ENCODE data around the gene KDM4E. TPM values are rescaled to one million over a fixed set of nuclear protein-coding genes. Genes with fewer than 3 reads are reported as not detected.
A peak's percentile ranks its signal among the peaks of the same experiment; 100 is the strongest.

KDM4E gene
- total and polyA plus RNA-seq, 9 of the 15 experiments (the other 6 are each of a cell fraction or from before 2014, with no cell fraction given), result 0.04 TPM; not detected in 8

DNA sequence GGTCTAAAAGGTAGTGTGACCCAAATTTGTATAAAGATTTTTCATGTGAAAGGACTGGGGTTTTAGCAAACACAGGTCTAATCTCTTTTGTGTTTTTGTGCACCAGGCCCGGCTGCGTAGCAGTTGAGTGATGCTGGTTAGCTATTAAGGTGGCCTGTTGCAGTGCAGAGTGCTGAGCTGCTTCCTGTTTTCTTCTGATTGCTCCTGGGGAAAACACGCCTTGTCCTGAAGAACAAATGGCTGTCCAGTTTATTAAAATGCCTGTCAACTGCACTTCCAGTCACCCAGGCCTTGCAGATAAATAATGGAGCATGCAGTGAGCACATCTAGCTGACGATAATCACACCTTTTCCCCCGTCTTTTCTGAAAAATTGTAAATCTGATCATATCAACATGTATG lies 43.5 kb downstream of the KDM4E start (continued):
- TF ChIP-seq ETS2 (tag; IDR thresholded peaks at IDR 0.05; ENCODE audit: borderline replicate concordance, poor library complexity, severe bottlenecking) (no peak), PML (IDR thresholded peaks at IDR 0.05; ENCODE audit: low read length) (peak; percentile 53; the same call in 1 of the 2 replicates), ZFP36 (IDR thresholded peaks at IDR 0.05; ENCODE audit: low read depth, low read length, partially characterized antibody) (peak; percentile 20), CBX8 (IDR thresholded peaks at IDR 0.05; ENCODE audit: borderline replicate concordance, extremely low read depth, low read depth, low read length, poor library complexity, severe bottlenecking) (no peak), ZKSCAN1 (IDR thresholded peaks at IDR 0.05; ENCODE audit: low read depth, low read length) (no peak), PTRF (tag; IDR thresholded peaks at IDR 0.05) (no peak), EWSR1 (IDR thresholded peaks at IDR 0.05; ENCODE audit: borderline replicate concordance, low read depth, partially characterized antibody) (no peak), CSDE1 (IDR thresholded peaks at IDR 0.05) (no peak), ZNF12 (CRISPR knock-in tag; IDR thresholded peaks at IDR 0.05) (no peak), ZNF23 (CRISPR knock-in tag; IDR thresholded peaks at IDR 0.05) (no peak), SIX5 (IDR thresholded peaks at IDR 0.05; ENCODE audit: borderline replicate concordance in 1 of 2, insufficient read depth in 1 of 2, low read depth in 1 of 2, low read length in 2 of 2) (no peak), ZNF197 (CRISPR knock-in tag; IDR thresholded peaks at IDR 0.05; ENCODE audit: low read depth) (no peak), NFE2 (IDR thresholded peaks at IDR 0.05; ENCODE audit: low read depth) (no peak), RBM34 (IDR thresholded peaks at IDR 0.05; ENCODE audit: borderline replicate concordance, insufficient read depth, low read length) (no peak), MEF2A (IDR thresholded peaks at IDR 0.05; ENCODE audit: control insufficient read depth, low read depth, low read length) (no peak), RBBP5 (IDR thresholded peaks at IDR 0.05; ENCODE audit: borderline replicate concordance, insufficient read depth, low read length, poor library complexity, severe bottlenecking) (no peak), CTBP1 (IDR thresholded peaks at IDR 0.05; ENCODE audit: borderline replicate concordance) (peak; percentile 56; the same call in 1 of the 2 replicates), POLR2G (IDR thresholded peaks at IDR 0.05; ENCODE audit: low read depth, low read length) (0 out of 2 replicates have a peak, but pooled peaks have one; percentile 46), POLR2A (conservative IDR thresholded peaks at IDR 0.05) (peak; percentile 84), PHB (CRISPR knock-in tag; IDR thresholded peaks at IDR 0.05) (no peak)
- TF ChIP-seq, protein P1, sequence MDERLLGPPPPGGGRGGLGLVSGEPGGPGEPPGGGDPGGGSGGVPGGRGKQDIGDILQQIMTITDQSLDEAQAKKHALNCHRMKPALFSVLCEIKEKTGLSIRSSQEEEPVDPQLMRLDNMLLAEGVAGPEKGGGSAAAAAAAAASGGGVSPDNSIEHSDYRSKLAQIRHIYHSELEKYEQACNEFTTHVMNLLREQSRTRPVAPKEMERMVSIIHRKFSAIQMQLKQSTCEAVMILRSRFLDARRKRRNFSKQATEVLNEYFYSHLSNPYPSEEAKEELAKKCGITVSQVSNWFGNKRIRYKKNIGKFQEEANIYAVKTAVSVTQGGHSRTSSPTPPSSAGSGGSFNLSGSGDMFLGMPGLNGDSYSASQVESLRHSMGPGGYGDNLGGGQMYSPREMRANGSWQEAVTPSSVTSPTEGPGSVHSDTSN (CRISPR knock-in tag; IDR thresholded peaks at IDR 0.05; ENCODE audit: low read depth), result no peak
- TF ChIP-seq, protein P1 (tag; conservative IDR thresholded peaks at IDR 0.05; ENCODE audit: low read depth), result peak; percentile 89
- TF ChIP-seq, protein P2, sequence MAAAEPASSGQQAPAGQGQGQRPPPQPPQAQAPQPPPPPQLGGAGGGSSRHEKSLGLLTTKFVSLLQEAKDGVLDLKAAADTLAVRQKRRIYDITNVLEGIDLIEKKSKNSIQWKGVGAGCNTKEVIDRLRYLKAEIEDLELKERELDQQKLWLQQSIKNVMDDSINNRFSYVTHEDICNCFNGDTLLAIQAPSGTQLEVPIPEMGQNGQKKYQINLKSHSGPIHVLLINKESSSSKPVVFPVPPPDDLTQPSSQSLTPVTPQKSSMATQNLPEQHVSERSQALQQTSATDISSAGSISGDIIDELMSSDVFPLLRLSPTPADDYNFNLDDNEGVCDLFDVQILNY (CRISPR knock-in tag; IDR thresholded peaks at IDR 0.05), result no peak
- TF ChIP-seq, protein P3, sequence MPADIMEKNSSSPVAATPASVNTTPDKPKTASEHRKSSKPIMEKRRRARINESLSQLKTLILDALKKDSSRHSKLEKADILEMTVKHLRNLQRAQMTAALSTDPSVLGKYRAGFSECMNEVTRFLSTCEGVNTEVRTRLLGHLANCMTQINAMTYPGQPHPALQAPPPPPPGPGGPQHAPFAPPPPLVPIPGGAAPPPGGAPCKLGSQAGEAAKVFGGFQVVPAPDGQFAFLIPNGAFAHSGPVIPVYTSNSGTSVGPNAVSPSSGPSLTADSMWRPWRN (IDR thresholded peaks at IDR 0.05; ENCODE audit: low read depth), result no peak

Measured in K562 (cell line).